ENCODE data around the gene GRID1.
"Not testable (repeated sequence)": the region's sequence is repeated elsewhere in the genome, so short reads cannot be mapped to it uniquely, and the experiment has no call there.

The GRID1 gene

DNA sequence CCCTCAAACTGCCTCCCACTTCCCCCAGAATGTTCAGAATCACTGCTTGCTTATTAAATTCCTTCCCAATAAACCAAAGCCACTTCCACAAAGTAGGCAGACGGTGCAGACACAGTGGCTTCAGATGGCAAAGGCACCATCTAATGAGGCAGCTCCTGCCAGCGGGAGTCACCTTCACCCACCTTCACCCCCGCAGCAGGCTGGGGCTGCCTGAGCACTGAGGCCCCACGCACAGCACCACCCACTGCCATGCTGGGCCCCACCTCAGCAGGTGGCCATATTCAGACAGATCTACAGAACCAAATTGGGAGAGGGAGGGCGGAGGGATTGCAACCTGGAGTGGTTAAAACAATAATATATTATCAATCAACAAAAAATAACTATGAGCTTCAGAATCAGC is 118.5 kb downstream of the GRID1 start:
- DNase-seq = no peak

DNA sequence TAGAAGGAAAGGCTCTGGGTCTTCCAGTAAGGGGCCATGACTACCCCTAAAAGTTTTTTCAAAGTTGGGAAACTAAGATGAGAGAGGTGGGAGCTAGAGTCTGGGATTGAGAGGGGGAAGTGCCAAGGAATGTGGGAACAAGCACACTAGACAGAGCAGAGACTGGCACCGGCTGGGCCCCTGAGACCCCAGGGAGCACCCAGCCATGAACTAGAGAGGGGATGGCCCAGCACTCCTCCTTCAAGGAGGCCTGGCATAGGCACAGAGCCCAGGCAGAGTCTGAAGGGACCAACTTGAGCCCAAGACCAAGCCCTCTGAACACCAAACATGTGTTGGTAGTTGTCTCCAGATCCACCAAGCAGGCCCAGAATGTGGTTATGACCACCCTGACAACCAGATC is 119.0 kb downstream of the GRID1 start:
- DNase-seq = no peak

DNA sequence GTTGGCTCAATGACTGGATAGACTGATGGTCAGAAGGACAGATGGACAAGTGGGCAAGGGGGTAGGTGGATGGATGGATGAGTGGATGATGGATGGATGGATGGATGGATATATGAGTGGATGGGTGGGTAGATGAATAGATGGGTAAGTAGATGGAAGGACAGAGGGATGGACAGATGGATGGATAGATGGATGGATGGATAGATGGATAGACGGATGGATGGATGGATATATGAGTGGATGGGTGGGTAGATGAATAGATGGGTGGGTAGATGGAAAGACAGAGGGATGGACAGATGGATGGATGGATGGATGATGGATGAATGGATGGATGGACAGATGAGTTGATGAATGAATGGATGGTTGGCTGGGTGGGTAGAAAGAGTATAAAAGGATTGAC is 119.5 kb downstream of the GRID1 start:
- DNase-seq = no peak

DNA sequence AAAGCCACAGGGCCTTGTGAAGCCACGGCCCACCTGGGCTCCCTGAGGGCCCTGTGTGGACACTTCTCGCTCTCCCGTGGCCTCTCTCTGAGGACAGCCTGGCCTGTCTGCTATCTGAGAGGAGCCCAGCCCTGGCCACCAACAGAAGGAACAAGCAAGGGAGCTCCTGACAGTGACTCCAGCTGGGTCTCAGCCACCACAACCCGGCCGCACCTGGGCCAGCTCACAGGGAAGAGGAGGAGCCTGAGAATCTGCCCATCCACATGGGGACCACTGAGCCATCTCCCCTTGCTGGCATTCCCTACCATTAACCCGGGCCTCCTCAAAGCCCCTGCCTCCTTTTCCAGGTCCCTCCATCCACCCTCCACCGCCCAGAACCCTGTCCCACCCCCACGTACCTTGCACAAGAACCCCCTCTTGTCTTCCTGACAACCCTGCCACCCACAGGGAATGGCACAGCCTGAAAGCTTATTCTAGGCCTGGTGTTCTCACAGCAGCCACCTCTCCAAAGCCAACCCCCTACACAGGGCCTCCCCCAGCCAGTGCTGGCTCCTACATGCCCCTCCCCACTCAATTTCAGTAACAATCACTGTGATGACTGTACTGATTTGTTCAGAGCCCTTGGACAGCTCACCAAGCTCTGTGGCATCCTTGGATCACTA is 120.2 kb downstream of the GRID1 start:
- no peak for DNase-seq

DNA sequence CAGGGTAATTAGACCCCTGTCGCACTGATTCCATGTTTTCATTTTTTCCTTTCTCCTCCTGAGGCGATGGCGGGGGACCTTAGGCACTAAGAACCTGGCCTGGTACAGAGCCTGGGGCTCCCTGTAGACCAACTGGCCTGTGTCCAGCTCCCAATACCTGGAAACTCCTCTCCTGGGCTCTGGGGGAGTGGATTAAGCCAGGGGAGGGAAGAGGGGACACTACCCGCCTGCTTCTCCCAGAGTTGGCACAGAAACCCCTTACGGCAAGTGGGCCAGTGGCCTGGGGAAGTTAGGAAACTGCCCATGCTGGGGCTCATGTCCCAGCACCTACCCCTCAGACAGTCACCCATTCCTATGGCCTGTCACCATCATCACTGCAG is 121.6 kb downstream of the GRID1 start:
- no peak for DNase-seq

DNA sequence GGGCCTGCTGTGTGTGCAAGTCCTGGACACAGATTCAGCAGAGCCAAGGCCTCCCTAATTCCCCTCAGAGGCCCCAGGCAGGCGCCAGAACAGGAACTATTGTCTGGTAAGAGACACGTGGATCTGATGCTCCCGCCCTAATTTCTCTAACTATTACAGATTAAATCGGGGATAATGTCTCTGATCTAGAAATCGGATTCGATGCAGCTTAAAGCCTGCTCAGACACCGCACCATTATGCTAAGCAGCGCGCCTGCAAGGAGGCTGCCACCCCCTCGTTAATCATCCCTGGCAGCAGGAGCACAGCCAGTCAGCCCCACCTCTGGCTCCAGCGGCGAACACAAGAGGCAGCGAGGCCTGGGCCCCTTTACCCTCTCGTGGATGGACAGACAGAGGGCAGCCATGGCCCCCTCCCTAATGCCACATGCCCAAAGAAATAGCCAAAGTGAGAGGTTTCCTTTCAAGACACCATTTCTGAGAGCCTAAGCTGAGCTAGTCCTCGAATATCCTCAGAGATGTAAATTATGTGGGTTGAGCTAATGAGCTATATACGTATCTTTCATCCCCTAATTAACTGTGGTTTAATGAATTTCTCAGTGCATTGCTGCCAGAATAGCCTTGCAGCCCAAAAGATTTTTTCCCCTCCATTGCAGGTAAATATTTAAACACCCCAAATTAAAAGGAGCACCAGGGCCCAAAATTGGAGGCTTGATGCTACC is 122.1 kb downstream of the GRID1 start:
- no peak for DNase-seq

DNA sequence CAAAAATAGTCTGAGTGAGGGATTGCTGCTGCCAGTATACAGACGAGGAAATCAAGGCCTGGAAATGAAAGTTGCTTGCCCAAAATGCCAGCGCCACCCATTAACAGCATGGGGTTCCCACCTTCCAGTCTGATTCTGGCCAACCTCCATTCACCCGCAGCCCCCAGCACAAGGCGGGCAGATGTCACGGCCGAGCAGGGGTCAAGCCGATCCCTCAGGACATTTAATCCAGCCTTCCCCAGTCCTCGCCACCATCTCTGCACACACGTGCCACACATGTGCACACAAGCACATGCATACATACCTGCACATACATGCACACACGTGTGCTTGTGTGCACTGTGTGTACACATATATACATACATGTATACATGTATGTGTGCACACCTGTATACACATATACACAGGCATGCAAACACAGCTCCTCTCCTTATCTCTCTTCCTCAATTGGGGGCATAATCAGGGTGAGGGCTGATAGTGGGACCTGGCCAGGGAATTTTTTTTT is 122.9 kb downstream of the GRID1 start:
- DNase-seq = no peak

DNA sequence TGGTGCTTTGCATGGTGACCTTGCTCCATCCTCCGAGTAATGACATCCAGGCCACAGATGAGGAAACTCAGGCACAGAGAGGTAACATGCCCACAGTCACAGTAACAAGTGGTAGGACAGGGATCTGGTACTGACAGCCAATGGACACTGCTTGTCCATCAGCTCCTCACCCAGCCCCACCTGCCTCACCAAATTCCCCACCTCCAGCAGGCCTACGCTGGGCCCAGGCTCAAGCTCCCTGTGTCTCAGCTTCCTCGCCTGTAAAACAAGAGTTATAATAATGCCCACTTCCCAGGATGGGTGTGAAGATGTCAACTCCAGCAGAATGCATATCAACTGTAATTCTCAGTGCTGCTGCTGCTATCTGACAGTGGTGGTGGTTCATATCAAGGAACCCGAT is 123.8 kb downstream of the GRID1 start:
- DNase-seq = no peak

DNA sequence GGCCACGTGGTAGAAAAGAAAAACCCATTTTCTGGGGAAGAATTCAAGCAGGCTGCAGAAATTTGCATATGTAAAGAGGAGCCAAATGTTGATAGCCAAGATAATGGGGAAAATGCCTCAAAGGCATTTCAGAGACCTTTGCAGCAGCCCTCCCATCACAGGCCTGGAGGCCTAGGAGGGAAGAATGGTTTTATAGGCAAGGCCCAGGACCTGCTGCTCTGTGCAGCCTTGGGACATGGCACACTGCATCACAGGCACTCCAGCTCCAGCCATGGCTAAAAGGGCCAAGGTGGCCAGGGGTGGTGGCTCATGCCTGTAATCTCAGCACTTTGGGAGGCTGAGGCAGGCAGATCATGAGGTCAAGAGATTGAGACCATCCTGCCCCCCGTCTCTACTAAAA is 128.5 kb downstream of the GRID1 start:
- DNase-seq = not testable (repeated sequence)

DNA sequence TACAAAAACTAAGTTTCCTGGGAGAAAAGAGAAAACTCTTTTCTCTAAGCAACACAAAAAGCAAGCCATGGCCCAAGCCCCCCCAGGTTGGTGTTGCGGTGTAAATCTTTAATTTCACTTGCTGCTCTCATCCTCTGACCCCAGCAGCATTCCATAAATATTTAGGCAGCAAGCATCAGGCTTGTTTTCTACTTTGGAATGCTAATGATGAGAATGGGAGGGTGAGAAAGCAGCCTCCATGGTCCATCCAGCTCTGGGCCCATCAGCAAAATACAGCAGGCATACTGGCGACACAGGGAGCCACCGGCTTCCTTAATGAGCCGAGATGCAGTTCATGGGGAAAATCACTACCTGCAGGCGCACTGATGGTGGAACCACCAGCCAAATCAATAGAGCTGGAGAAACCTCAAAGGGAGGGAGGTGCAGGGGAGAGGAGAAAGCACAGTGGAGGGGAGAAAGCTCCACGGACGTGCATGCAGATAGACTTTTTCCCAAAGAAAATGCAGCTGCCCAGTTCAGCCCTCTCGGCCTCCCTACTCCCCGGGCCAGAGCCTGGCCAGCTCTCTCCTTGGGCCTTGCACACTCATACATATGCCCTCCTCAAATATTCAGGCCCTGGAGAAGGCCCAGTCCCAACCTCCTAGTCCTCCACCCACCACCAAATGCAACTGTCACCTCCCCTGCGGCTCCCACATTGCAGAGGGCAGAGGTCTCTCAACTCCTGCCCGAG is 131.9 kb downstream of the GRID1 start:
- DNase-seq = no peak

DNA sequence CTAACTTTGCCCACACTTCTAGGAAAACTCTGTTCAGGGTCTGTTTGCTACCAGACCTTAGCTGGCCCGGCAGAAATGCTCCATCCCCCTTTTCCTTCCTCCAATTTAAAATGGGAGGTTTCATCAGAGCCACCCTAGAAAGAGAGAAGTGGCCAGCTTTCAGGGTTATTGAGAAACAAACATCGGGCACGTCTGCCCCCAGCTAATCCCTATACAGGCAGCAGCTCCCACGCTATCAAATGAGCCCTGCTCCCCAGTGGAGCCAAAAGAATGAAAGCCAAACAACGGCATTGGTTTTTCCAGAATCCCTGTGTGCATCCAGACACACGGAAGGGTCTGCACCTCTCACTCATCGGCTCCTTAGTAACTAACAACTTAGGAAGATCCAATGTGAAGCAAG is 132.5 kb downstream of the GRID1 start:
- DNase-seq = no peak

DNA sequence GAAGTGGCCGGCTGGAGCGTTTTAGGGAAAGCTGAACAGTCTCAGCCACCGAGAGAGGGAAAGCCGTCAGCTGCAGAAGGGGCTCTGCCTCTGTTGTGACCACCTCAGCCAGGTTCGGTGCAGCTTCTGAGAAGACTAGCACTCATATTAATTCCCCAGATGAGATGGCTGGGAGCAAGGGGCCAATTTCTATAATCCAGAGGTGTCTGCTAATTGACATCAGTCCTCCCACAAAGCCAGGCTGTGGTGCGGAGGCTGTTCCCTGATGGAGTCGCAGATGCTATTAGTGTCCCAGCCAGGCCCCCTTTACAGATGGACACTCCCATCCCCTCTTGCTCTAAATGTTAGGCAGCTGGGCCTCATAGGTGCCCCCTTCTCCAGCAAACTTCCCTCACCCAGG is 133.5 kb downstream of the GRID1 start:
- no peak for DNase-seq

DNA sequence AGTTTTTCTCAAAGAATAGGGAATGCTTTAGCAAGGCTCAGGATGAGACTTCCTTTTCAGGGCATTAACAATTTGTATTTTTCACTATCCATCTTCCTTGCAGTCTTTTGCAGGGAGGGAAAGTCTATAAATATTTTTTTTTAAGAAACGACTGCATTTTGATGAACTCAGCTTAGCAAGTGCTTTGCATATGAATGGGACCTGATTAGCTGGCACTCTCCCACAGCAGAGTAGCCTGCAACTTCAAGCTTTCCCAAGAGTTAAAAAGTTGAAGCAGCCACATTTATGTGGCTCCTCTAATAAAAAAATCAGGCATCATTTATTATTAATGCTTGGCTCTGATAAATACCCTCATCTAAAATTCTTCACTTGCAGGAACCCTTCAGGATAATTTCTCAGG is 134.0 kb downstream of the GRID1 start:
- no peak for DNase-seq

DNA sequence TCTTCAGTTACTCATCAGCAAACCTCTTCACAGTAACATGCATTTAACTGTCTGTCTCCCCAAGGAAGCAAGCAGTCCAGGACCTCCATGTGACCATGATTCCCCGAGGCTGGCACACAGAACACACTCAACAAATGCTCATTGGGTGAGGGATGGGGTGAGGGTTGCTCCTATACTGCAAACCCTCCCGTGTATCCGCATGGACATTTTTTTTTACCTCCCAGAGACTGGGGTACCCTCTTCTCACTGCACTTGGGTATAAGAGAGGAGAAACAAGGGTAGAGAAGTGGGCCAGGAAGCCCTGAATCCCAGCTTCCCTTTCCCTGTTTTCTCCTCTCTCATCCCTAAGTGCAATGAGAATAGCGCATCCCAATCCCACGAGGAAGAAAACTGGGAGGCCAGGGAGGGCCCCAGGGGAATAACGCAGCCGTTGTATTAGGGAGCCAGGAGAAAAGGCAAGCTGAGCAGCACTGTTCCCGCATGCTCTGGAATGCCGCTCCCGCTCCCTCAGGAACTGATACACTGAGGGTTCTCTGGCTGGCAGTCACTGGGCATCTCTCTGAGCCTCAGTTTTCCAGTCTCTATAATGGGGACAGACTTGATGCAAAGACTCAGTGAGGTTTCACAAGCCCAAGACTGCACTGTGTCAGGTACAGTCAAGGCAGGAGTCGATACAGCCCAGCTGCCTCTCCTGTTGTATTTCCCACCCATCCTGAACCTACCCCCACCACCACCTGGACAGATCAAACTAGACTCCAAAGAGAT is 134.6 kb downstream of the GRID1 start:
- DNase-seq = no peak

DNA sequence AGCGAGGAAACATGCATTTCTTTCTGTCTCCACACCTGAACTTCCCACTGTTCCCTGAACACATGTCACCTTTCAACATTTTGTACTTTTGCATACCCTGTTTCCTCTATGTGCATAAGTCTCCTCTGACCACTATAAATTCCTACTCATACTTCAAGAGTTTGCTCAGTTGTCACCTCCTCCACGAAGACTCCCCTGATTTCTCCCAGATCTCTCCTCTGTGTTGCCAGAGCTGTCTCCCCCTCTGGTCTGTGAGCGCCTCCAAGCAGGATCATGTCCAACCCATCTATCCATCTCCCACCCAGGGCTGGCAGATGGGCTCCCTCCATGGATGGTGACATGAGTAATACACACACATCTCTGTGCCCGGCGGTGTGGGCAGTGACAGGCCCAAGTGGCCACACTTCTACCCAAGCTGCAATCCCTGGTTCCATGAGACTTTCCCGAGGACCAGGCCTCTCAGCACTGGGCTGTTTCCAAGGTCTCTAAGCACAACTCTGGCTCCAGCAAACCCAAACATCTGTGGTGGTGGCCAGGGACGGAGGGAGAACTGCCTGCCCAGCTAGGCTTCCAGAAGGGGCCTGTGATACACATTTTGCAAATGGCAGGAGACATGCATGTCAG is 135.9 kb downstream of the GRID1 start:
- no peak for DNase-seq

DNA sequence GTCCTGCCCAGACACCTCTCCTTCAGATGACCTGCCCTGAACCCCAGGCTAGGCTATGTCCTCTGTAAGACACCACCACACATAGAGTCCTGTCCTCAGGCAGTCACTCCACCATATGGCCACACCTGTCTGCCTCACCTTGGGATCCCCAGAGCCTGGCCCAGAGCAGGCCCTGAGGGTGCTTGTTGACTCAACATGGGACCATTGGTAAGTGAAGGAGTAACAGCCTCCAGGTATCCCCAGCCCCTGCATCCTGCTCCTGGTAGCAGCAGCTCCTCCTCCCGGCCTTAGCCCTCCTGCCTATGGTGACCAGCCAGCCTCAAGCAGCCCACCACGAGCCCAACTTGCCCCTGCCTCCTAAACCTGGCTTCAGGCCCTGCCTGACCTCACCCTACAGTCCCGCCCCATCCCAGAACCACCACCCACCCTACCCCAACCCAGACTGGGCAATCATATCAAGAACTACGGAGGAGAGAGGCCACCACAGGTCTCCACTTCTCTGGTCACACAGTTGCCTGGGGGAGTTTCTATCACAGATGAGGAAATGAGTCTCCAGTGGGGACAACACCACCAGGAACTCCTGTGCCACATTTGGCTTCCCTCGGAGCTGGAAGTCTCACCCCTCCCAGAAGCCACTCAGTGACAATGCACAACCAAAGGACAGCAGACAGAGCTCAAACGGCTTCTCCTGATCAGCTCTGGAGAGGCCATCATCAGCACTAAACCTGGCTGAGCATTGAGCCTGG is 136.6 kb downstream of the GRID1 start:
- DNase-seq = no peak

DNA sequence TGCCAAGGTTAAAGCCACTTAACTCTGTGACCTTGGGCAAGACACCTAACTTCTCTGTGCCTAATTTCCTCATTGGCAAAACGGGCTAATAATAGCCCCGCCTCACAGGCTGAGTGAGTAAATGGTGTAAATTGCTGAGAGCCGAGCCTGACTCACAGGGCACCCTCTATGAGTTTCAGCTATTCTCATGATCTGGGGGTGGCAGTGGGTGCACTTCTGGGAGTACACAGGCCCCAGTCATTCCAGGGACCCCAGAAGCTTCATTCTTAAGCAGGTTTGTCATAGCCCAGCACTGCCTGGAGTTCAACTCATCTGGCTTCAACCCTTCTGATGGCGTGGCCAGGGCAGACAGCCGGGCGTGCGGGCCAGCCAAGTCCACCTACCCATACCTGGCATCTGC is 137.2 kb downstream of the GRID1 start:
- no peak for DNase-seq

DNA sequence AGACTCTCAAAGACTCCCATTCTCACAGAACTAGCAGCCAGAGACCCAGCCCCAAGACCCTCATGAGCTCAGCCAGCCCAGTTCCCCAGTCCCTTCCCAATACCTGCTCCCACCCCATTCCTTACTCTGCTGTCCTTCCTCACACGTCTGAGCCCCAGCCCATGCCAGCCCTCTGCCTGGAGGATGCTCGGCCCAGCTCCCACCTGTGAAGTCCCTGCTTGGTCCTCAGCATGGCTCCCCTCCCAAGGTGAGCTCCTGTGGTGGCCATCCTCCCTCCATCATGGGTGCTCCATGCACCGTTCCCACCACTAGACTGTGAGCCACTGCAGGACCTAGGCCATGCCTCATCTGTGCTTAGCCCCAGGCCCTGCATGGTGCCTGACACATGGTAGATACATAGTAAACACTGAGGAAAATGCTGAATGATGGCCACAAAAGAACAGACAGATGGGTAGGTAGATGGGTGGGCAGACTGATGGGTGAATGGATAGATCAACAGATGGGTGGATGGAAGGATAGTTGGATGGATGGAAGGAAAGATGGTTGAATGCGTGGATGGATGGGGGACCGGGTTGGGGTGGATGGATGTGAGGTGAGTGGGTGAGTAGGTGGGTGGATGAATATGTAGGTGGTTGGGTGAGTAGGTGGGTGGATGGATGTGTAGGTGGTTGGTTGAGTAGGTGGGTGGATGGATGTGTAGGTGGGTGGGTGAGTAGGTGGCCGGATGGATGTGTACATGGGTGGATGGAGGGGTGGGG is 138.9 kb downstream of the GRID1 start:
- no peak for DNase-seq

DNA sequence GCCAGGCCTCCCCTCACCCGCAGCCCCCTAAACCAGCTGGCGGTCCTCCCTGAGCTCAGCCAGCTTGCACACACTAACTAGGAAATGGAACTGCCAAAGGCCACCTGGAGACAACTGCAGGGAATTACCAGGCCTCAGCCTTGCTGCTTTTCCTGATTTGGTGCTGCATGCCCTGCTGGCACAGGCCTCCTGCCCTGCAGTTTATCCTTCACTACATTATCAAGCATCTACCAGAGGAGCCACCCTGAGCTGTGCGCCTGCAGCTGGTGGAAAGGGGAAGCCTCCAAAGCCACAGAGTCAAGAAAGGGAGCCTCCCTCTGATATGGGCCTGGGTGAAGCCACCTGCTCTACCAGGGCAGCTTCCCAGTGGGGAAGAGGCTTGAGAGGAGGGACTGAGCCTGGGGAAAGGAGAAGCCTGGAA is 139.8 kb downstream of the GRID1 start:
- peak; percentile 13 for DNase-seq

DNA sequence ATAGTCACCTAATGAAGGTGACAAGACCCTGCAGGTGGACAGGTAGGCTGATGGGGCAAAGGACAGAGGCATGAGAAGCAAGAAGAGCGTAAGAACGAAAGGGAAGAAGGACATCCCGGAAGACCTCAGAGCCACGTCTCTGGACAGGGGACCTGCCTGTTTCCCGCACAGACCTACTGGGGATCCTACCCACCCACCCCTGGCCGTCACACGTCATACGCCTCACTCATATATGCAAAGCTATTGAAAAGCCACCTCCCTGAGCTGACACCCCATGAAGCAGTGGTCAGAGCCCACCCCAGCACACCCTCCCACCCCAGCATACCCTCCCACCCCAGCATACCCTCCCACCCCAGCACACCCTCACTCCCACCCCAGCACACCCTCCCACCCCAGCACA is 140.6 kb downstream of the GRID1 start:
- no peak for DNase-seq

DNA sequence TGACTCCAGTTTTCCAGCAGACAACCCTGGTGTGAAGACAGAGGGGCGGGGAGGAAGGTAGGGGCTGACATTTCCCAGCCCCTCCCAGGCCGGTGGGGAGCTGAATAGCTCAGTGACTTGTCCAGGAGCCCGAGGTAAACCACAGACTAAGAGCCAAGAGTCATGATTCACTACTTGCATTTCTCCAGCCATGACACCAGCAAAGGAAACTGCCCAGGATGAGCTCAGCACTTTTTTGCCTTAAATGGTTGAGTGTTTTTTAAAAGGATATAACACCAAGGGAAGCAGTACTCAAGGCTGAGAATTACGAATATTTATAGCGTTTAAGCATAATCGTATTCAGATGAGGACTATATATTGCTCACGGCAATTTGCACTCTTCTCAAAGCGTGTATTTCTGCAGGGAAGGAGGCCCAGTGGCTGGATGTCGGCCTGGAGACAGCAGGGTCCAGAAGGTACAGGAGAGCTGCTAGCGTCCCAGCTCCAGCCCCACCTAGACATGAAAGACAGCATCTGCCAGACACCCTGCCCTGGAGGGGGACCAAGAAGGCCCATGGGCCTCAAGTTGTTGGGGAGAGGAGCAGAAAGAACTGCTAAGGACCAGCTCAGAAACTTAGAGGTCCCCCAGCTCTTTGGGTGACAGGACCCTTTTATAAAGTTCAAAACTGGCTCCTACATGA is 141.4 kb downstream of the GRID1 start:
- peak; percentile 23 for DNase-seq
